ENCODE results near the gene QARS1.

QARS1 gene

GRCh38 chr3:49104427-49105291 is at the start of gene QARS1:
Gene QARS1, minus strand, starts transcription at chr3:49104757. Its CDS starts 24 bp downstream, at chr3:49104733.
- peak; percentile 88 for DNase-seq

GRCh38 chr3:49153349-49153912 is 48.9 kb upstream of the QARS1 start:
- DNase-seq, result no peak

DNA sequence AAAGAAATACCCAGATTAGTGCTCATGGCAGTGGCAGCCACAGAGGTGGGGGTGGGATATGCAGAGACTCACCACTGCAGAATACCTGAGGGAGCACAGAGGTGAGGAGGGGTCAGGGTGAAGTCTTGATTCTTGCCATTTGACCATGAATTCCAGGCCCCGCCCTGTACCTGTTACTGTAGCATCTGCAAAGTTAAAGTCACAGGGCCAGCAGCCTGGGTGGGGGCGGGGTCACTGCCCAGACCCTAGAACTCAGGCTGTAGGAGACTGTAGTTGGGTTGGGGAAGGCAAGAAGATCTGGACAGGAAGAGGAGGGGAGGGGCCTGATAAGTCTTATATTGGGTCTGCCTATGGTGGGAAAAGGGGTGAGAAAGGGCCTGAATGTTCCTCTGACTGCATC is 47.1 kb upstream of the QARS1 start:
- no peak for DNase-seq

DNA sequence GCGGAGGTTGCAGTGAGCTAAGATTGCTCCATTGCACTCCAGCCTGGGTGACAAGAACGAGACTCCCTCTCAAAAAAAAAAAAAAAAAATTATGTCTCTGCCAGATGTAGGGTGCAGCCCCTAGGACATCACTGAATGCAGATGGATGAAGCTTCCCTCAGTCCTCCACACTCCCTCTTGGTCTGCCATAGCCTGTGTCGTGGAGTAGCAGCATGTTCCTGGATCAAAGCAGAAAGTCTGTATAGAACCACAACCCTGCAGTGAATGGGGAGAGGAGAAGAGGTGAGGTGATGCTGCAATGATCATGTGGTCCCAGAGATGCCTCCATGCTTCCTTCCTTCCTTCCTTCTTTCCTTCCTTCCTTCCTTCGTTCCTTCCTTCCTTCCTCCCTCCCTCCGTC is 43.6 kb upstream of the QARS1 start:
- DNase-seq, result no peak

DNA sequence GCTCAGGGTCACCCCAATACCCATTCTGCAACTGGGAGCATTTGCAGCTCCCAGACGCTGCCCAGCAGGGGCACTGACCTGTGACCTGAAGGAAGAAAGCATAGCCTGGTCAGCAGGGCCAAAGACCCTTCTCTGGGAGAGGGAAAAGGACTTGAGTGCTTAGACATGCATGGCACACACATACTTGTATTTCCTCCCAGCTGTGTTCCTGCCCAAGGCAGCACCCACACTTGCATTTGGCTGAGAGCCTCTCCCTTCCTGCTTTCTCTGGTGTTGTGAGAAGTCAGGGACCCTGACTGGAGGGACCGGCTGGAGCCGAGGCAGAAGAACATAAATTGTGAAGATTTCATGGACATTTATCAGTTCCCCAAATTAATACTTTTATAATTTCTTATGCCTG is 35.5 kb upstream of the QARS1 start:
- no peak for DNase-seq

DNA sequence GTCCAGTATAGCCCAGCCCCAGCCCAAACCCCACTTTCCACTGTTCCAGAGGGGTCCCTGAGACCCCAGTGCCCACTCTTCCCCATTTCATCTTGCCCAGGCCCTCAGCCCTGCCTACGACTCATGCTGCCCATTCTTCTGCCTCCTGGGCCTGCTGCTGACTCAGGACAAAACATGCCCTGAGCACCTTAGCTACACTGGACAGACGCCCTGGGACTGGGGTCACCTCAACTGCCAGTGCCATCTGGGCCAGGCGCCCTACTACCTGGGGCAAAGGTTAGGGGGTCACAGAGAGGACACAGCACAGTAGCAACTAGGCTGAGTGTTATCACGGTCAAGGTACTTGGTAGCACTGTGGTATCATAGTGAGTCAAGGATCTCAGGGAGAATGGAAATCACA is 30.9 kb upstream of the QARS1 start:
- no peak for DNase-seq

- DNase-seq, result no peak
These were observed 30.1 kb upstream of the QARS1 start for GRCh38 chr3:49134471-49135265.

- DNase-seq, result peak; percentile 76
These were observed 28.8 kb upstream of the QARS1 start for GRCh38 chr3:49133226-49133951.

DNA sequence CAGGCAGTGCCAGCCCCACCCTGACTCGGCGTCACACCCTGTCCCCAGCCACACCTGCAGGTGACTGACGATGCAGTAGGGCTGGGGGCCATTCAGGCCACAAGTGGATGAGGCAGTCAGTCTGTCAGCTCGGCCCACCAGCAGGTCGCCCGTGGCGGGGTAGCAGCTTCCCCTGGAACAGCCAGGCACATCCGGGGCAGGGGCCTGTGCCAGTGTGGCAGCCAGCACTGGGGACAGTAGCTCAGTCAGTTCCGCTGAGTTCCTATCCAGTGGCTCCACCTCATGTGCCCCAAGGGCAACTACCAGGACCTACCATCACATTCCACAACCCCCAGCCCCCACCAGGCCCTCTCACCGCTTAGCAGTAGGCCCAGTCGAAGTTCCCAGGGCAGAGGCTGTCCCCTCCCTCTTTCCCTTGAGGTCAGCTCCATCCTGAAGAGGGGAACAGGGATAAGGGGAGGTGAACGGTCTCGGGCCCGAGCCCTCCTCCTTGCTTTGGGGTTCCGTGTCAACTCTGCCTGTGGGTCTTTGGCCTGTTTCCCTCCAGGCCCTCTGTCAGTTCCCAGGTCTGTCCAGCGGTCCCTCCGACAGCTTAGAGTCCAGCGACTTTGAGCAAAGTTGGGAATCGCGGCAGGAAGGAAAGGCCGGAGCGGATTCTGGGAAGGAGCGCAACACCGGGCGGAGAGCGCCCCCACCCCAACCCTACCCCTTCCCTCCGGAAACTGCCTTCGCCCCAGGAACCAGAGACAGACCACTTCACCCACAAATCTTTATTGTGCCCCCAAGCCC is 28.1 kb upstream of the QARS1 start, which contains the start of gene LAMB2:
LAMB2 (minus strand) TSS at position 614 of the 789 bp plus-strand sequence; CDS start at position 431, 183 bp downstream.
- peak; percentile 40 for DNase-seq

DNA sequence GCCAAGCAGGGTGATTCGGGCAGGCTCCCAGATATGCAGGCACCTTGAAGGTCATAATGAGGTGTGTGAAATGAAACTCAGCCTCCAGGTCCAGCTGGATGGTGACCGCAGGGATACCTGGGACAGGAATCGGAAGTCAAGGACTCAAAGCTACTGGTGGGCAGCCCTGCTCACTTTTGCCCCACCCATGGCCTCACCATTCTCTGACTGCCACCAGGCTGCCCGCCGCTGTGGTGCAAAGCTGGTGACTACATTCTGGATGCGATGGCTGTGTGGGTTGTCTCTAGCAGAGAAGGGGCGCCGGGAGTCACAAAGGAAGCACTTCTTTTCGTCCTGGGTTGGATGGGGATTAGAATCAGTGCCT is 27.5 kb upstream of the QARS1 start:
- DNase-seq, result no peak

GRCh38 chr3:49131576-49131975 is 27.0 kb upstream of the QARS1 start:
- DNase-seq, result no peak

- DNase-seq, result no peak
These were observed 26.5 kb upstream of the QARS1 start for GRCh38 chr3:49131040-49131439.

DNA sequence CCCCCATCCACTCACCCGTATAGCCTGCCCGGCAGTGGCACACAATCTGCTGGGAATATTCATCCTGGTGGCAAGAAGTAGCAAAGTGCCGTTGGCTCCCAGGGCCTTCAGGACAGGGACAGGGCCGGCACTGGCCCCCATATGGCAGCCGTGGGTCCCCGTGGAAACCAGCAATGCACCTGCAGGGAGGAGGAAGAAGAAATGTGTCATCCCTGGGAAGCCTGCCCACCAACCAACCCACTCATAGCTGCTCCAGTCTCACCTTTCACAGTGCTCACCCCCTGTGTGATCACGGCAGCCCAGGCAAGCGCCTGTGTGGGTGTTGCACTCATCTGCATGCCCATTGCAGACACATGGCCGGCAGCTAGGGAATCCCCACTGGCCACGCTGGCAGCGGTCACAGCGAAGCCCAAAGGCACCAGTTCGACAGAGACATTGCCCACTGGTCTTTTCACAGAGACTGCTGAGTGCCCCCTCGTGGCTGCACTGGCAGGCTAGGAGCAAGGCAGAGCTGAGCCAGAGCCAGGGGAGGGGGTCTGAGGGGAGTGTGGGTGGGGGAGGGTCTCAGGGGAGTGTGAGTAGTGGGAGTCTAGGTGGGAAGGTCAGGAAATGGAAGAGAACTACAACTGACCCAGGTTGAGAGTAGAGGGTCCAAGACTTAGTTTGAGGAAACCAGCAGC is 20.6 kb upstream of the QARS1 start:
- DNase-seq, result no peak

GRCh38 chr3:49124203-49124602 is 19.6 kb upstream of the QARS1 start:
- DNase-seq, result no peak

DNA sequence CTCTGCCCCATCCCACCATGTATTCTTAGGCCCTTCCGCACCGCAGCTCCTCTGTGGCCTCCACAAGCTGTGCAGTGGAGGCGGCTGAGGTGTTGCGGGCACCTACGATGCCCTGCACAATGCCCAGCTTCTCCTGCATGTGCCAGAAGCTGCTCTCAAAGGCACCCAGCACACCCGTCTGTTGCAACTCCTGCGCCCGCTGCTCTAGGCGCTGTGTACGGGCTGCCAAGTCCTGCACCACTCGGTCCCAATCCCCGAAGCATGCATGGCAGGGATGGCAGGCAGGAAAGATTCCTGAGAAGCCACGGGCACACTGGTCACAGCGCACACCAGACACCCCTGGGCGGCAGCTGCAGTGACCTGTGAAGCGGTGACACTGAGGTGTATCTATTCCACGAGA is 19.1 kb upstream of the QARS1 start:
- no peak for DNase-seq

- DNase-seq, result no peak
These were observed 18.5 kb upstream of the QARS1 start for GRCh38 chr3:49122886-49123545.

- DNase-seq, result no peak
These were observed 17.9 kb upstream of the QARS1 start for GRCh38 chr3:49122451-49122850.

GRCh38 chr3:49122022-49122421 is 17.5 kb upstream of the QARS1 start:
- no peak for DNase-seq

GRCh38 chr3:49121132-49121736 is 16.7 kb upstream of the QARS1 start:
- DNase-seq, result no peak

GRCh38 chr3:49120438-49121131 is 16.0 kb upstream of the QARS1 start, which contains the start of gene USP19:
Gene USP19, minus strand, starts transcription at chr3:49120823. Its CDS starts 1,678 bp downstream, at chr3:49119145.
- DNase-seq, result peak; percentile 91
